Caco-2 (cell line): ENCODE data around the gene TSR3. TPM values are rescaled to one million over a fixed set of nuclear protein-coding genes. Genes with fewer than 3 reads are reported as not detected.

ENCODE experiments used
- BruUV-seq: library from RNA; stranded (reverse); fragments of 400-500 nt; replicated peaks from 2 replicates; lab custom pipeline; 2021; lab: Mats Ljungman, UMichigan
- CTCF ChIA-PET: fragments of 300-600 bp; sonication (Branson Sonifier 250); formaldehyde crosslinking; loops from one replicate; lab custom pipeline; 2022; ENCODE audit warnings: antibody characterized with exemption; lab: Charles Lee
- POLR2A ChIA-PET: fragments of 300-600 bp; sonication (Branson Sonifier 250); formaldehyde crosslinking; loops from one replicate; lab custom pipeline; 2022; ENCODE audit warnings: antibody characterized with exemption; lab: Charles Lee
- DNase-seq, 2 experiments: peaks; one replicate each; pipeline versions ENCODE4 v3.0.0 to v3.0.0-alpha.2; 2020 to 2022
- H3K27me3 ChIP-seq: replicated peaks from 2 replicates; pipeline ENCODE4 v1.6.0; 2011; ENCODE audit warnings: low read length; ENCODE audit not compliant: control insufficient read depth, insufficient read depth
- H3K36me3 ChIP-seq: 2 replicates; pipeline ENCODE4 v1.5.1; 2011; ENCODE audit warnings: low read length; ENCODE audit not compliant: control insufficient read depth, insufficient read depth
- H3K4me1 ChIP-seq: fragments of 250-450 bp; sonication (Bioruptor Pico); 2 replicates; pipeline ENCODE4 v1.5.1; 2020; ENCODE audit warnings: mild to moderate bottlenecking
- H3K4me3 ChIP-seq: 2 replicates; pipeline ENCODE4 v1.5.1; 2011; ENCODE audit warnings: low read depth, mild to moderate bottlenecking, control low read depth, low read length
- H3K9me3 ChIP-seq: fragments of 250-450 bp; sonication (Bioruptor Pico); 2 replicates; pipeline ENCODE4 v1.5.1; 2020; ENCODE audit warnings: mild to moderate bottlenecking, moderate library complexity
- H3K27ac Mint-ChIP-seq: one replicate; pipeline ENCODE4 v1.8.0; 2022; ENCODE audit warnings: mixed read lengths; ENCODE audit not compliant: unreplicated experiment
- H3K27me3 Mint-ChIP-seq: one replicate; pipeline ENCODE4 v1.8.0; 2022; ENCODE audit warnings: mixed read lengths; ENCODE audit not compliant: insufficient read depth, unreplicated experiment
- H3K36me3 Mint-ChIP-seq: one replicate; pipeline ENCODE4 v1.8.0; 2022; ENCODE audit warnings: mild to moderate bottlenecking, mixed read lengths; ENCODE audit not compliant: insufficient read depth, unreplicated experiment
- H3K4me1 Mint-ChIP-seq: one replicate; pipeline ENCODE4 v1.8.0; 2022; ENCODE audit warnings: low read depth, mixed read lengths; ENCODE audit not compliant: unreplicated experiment
- H3K4me3 Mint-ChIP-seq: one replicate; pipeline ENCODE4 v1.8.0; 2022; ENCODE audit warnings: mild to moderate bottlenecking, moderate library complexity, mixed read lengths; ENCODE audit not compliant: unreplicated experiment
- H3K9me3 Mint-ChIP-seq: one replicate; pipeline ENCODE4 v1.8.0; 2022; ENCODE audit warnings: mixed read lengths; ENCODE audit not compliant: unreplicated experiment
- CTCF ChIP-seq, 2 experiments: fragments of 200-600 bp in 1 of 2; IDR thresholded peaks; 1 replicate in 1 of 2; 2 replicates in 1 of 2; pipeline versions ENCODE4 v1.5.1 to v1.8.0; 2011 to 2022; ENCODE audit warnings: antibody characterized with exemption in 1 of 2, control low read depth in 1 of 2, inconsistent platforms in 1 of 2, low read depth in 1 of 2, low read length in 1 of 2, mild to moderate bottlenecking in 1 of 2, moderate library complexity in 1 of 2; ENCODE audit not compliant: insufficient read depth in 1 of 2, severe bottlenecking in 1 of 2, unreplicated experiment in 1 of 2
- intact Hi-C: fragments of 100-400 bp; cut with micrococcal nuclease; formaldehyde crosslinking; loops from one replicate; pipeline ENCODE4 v1.10.0; 2022; ENCODE audit not compliant: unreplicated experiment
- total RNA-seq: library from RNA; stranded (reverse); gene quantifications from 2 replicates; pipeline ENCODE4 v1.2.3, GENCODE V29; 2022

The TSR3 gene
- total RNA-seq, 1 experiment from 2014 or later: 48.6 TPM

- Histone ChIP-seq H3K4me3 (no peak overlapping the region), H3K9me3 (no peaks in the 10 kb centered on the region), H3K27me3 (peaks cover 1% of the 10 kb centered on the region; the same call in 1 of the 2 replicates), H3K36me3 (no peaks in the 10 kb centered on the region), H3K4me1 (peaks cover 4% of the 10 kb centered on the region; the same call in 1 of the 2 replicates)
- H3K4me3 Mint-ChIP-seq: no peak overlapping the region
- BruUV-seq: no TSS peak
- no peak for DNase-seq
- no peaks in the 10 kb centered on the region for H3K27me3 Mint-ChIP-seq
- no peak for TF ChIP-seq CTCF (IDR thresholded peaks at IDR 0.05; ENCODE audit: insufficient read depth in 1 of 2, low read depth in 1 of 2, low read length in 1 of 2, severe bottlenecking in 1 of 2, unreplicated experiment in 1 of 2)
- intact Hi-C loops: no loop called here
- no peaks in the 10 kb centered on the region for H3K36me3 Mint-ChIP-seq
- no peaks in the 10 kb centered on the region for H3K9me3 Mint-ChIP-seq
- no peak overlapping the region for H3K27ac Mint-ChIP-seq
- no peaks in the 10 kb centered on the region for H3K4me1 Mint-ChIP-seq
- ChIA-PET CTCF (interaction anchor here (0.6 kb wide), 1 partner anchor 22 kb away, joined by 11 read pairs; no protein-coding TSS in a partner anchor), POLR2A (no interaction called here)
Measured at GRCh38 chr16:1335211-1335971, 16.3 kb downstream of the TSR3 start.

- Mint-ChIP-seq H3K4me3 (no peak overlapping the region), H3K27me3 (no peaks in the 10 kb centered on the region), H3K4me1 (no peaks in the 10 kb centered on the region), H3K36me3 (no peaks in the 10 kb centered on the region), H3K27ac (no peak overlapping the region), H3K9me3 (no peaks in the 10 kb centered on the region)
- CTCF ChIA-PET: no interaction called here
- DNase-seq: no peak
- TF ChIP-seq CTCF (IDR thresholded peaks at IDR 0.05; ENCODE audit: insufficient read depth in 1 of 2, low read depth in 1 of 2, low read length in 1 of 2, severe bottlenecking in 1 of 2, unreplicated experiment in 1 of 2): no peak
- intact Hi-C loops: no loop called here
- Histone ChIP-seq H3K4me3 (no peak overlapping the region), H3K27me3 (peaks cover 1% of the 10 kb centered on the region; the same call in 1 of the 2 replicates), H3K36me3 (no peaks in the 10 kb centered on the region), H3K4me1 (peaks cover 4% of the 10 kb centered on the region; the same call in 1 of the 2 replicates), H3K9me3 (no peaks in the 10 kb centered on the region)
- BruUV-seq: no TSS peak
- POLR2A ChIA-PET: no interaction called here
Measured at GRCh38 chr16:1334739-1335138, 16.9 kb downstream of the TSR3 start.

GRCh38 chr16:1333854-1334700 lies 17.6 kb downstream of the TSR3 start:
- Histone ChIP-seq H3K4me1 (peaks cover 4% of the 10 kb centered on the region; the same call in 1 of the 2 replicates), H3K36me3 (no peaks in the 10 kb centered on the region), H3K9me3 (no peaks in the 10 kb centered on the region), H3K4me3 (peak overlapping the region; percentile 19), H3K27me3 (peaks cover 1% of the 10 kb centered on the region; the same call in 1 of the 2 replicates)
- no peak overlapping the region for H3K4me3 Mint-ChIP-seq
- no peak for DNase-seq
- BruUV-seq: no TSS peak
- CTCF ChIA-PET: no interaction called here
- H3K9me3 Mint-ChIP-seq: no peaks in the 10 kb centered on the region
- intact Hi-C loops: no loop called here
- no peaks in the 10 kb centered on the region for H3K27me3 Mint-ChIP-seq
- POLR2A ChIA-PET: no interaction called here
- H3K36me3 Mint-ChIP-seq: no peaks in the 10 kb centered on the region
- H3K27ac Mint-ChIP-seq: no peak overlapping the region
- H3K4me1 Mint-ChIP-seq: no peaks in the 10 kb centered on the region
- TF ChIP-seq CTCF (IDR thresholded peaks at IDR 0.05; ENCODE audit: insufficient read depth in 1 of 2, low read depth in 1 of 2, low read length in 1 of 2, severe bottlenecking in 1 of 2, unreplicated experiment in 1 of 2): no peak
